Inferior parietal cortex (tissue), 1 donor: ENCODE data around the gene IFNA2.
"Not testable (repeated sequence)": the region's sequence is repeated elsewhere in the genome, so short reads cannot be mapped to it uniquely, and the experiment has no call there.

Experiments
- DNase-seq: peaks from one replicate; pipeline ENCODE4 v3.0.0-alpha.2; 2016; ENCODE audit errors: extremely low spot score

The IFNA2 gene

DNA sequence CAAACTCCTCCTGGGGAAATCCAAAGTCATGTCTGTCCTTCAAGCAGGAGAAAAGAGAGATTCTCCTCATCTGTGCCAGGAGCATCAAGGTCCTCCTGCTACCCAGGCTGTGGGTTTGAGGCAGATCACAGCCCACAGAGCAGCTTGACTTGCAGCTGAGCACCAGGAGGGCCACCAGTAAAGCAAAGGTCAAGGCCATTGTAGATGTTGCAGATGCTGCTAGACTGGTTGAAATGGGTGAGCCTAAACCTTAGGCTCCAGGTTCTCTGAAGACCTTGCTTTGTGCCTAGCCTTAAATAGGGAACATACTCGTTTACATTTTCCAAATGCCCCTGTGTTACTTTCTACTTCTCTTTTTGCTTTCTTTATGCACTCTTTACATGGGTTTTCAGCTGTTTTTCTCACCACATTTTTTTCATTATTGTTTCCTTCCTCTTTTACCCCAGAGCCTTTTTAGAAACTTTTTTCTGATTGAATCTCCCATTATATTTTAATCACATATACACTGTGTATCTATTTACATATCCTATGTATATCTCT lies at the start of gene IFNA2:
Gene IFNA2, minus strand, starts transcription at position 268 of the 540 bp plus-strand sequence. Its CDS starts 69 bp downstream, at position 199.
- DNase-seq = no peak

- DNase-seq = not testable (repeated sequence)
Measured at GRCh38 chr9:21435015-21435383, 49.8 kb upstream of the IFNA2 start.

DNA sequence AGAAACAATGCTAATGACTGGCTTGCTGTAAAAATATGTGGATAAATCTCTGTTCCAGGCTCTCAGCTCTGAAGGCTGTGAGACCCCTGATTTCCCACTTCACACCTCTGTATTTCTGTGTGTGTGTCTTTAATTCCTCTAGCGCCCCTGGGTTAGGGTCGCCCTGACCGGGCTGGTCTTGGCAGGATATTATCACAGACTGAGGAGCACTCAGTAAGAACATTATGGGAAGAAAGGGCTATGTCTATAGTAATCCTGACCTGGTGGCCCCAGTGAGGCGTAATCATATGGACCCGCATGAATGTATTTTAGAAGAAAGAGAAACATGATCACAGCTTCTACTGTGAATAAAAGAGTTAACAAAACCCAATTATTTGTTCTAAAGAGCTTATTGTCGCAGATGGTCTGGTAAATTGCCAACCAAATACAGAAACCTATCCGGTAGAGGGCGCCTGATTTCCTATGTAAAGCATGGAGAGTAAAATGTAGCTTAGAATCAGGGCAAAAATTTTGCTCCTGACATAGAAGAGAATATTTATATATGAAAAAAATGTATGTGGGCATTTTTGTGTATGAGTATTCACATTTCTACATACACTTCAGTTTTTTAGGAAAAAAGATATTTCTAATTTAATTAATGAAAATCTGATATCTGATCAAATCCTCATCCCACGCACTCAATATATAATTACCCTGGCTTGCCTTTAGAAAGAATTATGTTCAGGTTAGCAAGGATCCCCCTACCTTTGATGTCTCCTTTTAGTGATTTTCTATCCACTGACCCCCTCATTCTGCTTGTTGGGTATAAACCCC lies 49.2 kb upstream of the IFNA2 start:
- DNase-seq = peak; percentile 81

DNA sequence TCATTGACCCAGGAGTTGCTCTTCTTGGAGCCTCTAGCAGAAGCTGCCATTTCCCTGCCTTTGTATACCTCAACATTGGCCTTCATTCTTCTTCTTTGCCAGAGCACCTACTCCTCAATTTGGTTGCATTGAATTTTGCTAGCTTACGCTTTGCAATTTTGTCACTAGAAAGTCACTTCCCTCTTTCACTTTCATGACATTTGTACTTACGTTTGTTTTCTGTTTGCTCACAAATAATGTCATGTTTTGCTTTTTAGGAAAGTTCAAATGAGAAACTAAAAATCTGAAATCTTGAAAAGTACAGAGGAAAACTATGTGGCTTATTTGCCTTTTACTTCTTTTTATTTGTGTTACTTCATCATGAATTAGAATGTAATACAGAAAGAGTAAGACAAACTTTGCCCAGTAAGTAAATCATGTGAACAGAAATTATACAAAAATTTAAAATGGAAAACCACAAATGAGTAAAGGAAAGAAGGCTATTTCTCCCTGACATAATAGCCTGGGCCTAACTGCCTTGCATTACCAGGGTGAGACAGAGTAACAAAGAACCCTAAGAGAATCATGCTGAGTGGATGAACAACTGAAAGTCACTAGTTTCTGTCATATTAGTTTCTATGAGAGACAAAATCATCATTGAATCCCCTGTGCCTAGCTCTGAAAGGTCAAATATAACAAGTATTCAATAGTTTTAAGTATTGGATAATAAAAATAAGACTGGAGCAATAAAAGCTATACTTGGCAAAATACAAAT lies 47.7 kb upstream of the IFNA2 start:
- no peak for DNase-seq

- no peak for DNase-seq
Measured at GRCh38 chr9:21429191-21429590, 44.0 kb upstream of the IFNA2 start.

DNA sequence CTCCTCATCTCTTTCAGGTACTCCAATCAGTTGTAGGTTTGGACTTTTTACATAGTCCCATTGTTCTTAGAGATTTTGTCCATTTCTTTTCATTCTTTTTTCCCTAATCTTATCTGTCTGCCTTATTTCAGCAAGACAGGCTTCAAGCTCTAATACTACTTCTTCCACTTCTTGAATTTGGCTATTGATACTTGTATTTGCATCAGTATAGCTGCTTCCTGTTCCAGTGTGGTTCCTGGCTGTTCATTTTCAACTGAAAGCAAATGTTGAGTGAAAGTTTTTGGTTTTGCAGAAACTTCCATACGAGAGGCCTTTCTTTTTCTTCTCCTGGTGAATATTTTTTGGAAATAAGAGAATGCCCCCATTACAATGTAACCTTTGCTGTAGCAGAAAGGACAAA lies 43.0 kb upstream of the IFNA2 start:
- no peak for DNase-seq

DNA sequence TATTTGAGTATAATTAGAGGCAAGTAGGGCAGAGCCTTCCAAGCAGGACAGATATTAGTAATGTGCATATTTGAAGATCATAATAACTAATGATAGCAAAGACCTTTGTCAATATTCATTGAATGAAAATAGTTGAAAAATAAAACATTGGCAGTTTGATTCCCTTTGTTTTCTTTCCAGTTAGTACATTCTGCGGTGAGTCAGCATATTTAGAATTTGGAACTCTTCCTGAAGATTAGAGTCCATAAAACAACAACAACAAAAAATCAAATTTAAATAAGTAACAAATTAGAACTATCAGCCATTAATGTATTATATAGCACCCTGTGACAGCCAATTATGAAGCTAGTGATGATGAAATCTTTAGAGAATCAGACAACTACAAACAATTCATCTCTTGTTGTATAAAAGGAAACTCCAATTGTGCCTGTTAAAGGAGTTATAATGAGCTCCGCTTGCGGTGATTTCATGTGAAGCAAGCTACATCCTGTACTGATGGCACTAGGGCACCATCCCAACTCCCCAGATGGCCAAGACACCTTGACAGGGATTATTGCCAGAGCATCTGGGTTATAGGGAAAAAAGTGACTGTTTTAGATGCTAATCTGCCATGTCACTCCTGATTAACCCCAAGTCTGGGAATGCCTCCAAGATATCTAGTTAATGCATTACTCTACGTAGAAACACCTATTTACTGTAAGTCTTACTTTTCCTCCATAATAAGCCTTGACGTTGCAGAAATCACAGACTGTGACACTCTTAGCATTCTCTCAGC lies 30.5 kb upstream of the IFNA2 start:
- no peak for DNase-seq

DNA sequence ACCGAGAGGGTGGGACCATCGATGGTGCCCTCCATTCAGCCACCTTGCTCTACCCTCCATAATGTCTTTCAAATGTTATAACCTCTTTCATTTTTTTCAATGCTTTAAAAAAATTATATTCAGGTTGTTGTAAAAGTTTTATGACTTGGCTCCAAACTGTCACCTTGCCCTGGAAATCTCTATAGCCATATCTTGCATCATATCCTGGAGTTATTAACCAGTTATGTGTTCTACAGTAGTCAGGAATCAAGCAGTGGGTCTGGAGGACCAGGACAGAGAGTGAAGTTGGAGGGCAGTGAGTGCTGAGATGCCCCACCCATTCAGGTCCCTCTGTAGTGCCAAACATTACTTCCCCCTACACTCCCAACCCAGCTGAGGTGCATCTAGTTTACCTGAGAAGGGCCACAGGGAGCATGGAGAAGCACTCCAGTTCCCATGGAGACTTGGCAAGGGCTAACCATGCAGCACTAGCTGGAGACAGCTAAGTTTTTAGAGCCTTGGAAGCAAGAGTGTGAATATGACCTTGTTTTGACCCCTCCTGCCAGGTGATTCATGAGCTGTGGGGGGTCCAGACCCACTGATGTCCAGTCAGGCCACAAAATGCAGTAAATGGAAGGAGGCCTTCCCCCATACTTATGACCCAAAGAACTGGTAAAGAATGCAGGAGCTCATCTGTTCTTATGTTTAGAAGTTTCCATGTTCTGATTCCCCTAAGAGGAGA lies 29.2 kb upstream of the IFNA2 start:
- DNase-seq = no peak

DNA sequence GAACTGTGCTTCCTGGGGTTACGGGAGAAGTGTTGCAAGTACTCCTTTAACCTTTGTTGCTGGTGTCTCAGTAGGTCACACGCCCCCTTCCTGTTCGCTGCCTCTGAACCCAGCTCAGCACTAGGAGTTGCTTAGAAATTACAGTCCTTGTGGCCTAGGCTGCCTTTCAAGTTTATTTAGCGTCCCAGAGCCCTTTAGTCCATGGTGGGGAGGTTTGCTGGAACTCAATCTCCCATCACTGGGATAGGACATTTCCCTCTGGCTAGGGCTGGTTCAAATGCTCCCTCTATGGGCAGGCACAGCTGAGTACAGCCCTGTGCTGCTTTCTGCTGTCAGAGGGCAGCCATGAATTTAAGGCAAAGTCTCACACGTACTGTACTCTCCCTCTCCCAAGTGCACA lies 28.4 kb upstream of the IFNA2 start:
- peak; percentile 33 for DNase-seq

DNA sequence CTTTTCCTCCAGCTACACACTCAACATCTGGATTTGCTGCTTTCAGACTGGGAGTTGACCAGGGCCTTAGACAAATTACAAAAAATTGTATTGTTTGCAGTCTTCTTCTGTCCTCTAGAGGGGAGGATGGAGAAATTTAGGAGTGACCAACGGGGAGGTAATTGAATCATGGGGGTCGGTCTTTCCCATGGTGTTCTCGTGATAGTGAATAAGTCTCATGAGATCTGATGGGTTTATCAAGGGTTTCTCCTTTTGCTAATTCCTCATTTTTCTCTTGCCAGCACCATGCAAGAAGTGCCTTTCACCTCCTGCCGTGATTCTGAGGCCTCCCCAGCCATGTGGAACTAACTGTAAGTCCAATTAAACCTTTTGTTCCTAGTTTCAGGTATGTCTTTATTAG lies 28.0 kb upstream of the IFNA2 start:
- DNase-seq = no peak

DNA sequence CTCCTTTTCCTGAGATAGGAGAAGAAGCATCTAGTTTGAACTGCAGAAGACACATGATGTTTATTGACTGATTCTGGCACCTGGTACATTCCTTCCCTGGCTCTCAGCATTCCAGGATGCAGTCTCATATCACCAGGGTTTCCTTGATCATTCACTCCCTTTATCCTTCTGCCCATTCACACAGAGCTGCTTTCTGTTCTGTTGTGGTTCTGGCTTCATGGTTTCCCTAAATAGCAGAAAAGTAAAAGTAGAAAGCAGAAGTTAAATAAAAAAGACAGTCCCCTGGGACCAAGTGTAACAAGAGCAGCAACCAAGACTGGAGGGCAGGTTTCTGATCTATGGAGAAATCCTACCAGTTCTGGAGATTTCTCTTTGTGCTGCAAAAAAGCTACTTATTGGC lies 26.9 kb upstream of the IFNA2 start:
- no peak for DNase-seq

GRCh38 chr9:21408817-21409216 lies 23.6 kb upstream of the IFNA2 start, which contains the start of gene IFNA8:
TSS of gene IFNA8 (plus strand) at chr9:21409117. CDS start at chr9:21409177, 60 bp downstream.
- no peak for DNase-seq

DNA sequence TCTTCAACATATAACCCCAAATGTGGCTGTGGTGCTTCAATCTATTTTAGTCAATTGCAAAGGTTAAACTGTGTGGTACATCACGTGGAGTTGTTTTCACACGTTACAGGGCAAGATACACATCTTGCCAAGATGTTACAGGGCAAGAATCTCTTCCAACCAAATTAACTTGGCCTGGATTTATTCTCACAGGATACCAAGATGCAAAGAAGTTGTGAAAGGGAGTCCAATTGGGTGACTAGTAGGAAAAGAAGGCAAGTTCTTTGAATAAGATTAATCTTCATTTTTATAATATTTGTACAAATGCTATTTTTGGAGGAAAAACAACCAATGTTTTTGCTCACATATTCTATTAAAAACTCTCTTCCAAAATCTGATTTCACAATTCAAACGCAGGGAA lies 18.9 kb upstream of the IFNA2 start:
- no peak for DNase-seq

DNA sequence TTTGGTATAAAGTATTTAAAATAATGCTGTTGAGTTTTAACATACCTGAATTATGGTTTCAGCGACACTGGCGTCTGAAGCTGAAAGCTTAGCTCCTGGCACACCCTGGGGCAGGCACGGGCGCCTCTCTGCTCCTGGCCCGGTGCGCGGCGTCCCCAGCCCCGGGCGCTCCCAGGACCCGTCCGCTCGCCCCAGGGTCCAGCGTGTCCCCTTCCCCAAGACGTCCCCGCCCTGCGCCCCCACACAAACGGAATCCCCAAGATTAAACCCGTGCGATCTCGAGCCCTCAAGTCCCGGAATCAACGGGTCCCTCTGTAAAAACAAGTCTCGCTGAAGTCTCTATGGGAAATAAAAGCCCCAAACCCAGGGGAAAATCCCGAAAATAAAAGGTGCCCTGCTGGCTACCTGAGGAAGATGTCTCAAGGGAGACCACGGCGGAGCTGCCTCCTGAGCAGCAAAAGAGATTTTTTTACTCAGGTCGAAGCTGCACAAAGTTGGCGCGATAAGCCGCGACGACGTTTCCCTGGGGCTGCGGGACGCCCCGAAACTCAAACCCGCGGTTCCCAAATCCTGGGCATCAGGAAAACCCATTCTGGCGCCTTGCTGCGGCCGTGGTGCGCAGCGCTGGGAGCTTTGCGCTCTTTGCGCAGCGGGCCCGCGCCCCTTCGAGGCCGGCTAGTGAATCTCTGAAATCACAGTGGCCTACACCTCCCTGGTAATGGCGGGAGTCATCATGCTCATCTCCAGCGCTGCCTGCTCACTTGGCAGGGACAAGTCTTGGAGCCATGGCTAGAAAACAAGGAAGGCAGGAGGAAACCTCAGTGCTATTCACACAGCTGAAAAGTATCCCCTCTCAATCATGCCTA lies 17.4 kb upstream of the IFNA2 start:
- DNase-seq = no peak

DNA sequence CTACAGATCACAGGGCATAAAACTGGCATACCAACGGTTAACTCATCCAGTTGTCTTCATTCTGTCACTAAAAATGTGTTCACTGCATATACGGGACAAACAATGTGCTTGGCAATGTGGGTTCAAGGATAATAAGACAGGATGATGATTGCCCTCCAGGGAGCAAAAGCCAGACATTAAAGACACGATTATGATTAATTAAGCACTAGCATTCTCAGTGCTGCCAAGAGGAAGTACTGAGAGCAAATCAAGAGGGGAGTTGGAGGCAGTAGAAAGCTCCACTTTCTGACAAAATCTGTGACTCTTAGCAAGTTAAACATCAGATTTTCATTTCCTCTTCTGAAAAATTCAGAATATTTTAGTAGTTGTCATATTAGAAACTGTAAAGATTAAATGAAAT lies 14.8 kb upstream of the IFNA2 start:
- no peak for DNase-seq

GRCh38 chr9:21398955-21399489 lies 13.8 kb upstream of the IFNA2 start:
- no peak for DNase-seq

DNA sequence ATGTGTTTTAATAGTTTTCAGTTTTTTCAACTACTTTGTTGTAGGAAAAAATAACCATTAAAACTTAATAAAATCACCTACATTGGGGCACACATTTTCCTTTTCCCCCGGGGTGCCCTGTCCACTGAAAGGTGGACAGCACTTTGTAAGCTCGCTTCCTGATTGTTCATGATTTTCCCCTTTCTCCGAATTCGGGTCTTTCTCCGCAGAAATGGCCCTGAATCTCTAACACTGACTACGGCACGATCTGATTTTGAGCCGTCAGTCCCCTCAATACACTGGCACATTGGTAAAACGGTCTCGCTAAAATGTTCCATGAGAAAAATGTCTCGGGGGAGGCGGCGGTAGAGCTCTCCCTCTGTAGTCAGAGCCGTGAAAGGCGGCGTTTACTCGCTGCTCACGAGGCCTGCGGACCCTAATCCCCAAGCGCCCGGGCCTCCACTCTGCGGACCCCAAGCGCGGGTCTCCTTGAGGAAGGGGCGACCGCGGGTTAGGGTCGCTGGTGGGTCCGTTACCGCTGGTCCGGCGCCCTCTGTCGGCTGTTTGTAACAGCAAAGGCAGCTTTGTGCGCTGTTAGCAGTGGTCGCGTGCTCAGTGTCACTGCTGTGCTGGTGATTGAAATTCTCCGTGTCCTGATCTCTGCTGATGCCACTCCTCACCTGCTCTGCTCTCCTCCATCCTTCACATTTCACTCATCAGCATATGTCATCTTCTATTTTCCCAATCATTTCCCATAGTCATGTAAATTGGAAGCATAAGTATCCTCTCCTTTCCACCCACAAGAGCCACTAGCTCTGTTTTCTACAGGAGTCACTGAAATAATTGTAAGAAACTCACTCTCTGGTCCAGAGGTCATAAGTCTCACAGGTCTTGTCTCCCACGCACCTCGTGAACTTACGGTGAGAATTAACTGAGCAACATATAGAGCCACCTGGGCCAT lies 10.8 kb upstream of the IFNA2 start:
- DNase-seq = peak; percentile 60

GRCh38 chr9:21392270-21392669 lies 7.1 kb upstream of the IFNA2 start:
- no peak for DNase-seq

GRCh38 chr9:21383627-21384026 lies 1.6 kb downstream of the IFNA2 start:
- no peak for DNase-seq
